VCaP (cell line): ENCODE measurements around the gene AHSG.
"Not testable (repeated sequence)": the region's sequence is repeated elsewhere in the genome, so short reads cannot be mapped to it uniquely, and the experiment has no call there.

ENCODE experiments used
- H3K27ac ChIP-seq: fragments of 450-650 bp; 2 replicates; pipeline ENCODE4 v1.5.1; 2017
- TF ChIP-seq, protein P1 (sequence below): fragments of 450-650 bp; conservative IDR thresholded peaks from 2 replicates; pipeline ENCODE4 v1.5.1; 2017; ENCODE audit warnings: mild to moderate bottlenecking, moderate library complexity

Gene AHSG

DNA sequence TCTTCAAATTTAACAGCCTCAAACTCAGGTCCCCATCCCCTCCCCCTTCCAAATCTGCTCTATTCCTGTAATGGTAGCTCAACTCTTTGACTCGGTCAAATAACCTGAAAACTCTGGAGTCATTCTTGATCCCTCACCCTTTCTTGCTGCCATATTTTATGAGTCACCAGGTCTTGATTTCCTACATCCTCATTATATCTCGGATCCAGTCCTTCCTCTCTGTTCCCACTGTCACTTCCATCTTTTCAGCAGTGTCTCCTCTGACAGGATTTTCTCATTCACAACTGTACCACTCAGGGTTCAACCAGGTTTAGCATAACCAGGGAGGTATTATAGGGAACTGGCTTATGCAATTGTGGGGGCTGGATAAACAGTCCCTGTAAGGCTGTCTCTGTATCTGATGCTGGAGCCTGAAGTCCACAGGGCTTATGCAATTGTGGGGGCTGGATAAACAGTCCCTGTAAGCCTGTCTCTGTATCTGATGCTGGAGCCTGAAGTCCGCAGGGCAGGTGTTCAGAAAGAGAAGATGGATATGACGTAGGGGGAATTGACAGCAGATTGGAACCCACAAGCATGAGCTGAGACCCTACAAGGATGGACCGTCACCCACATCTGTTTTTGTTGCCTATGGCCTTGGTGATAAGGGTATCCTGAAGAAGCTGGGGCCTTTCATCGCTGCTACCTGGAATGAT is 18.2 kb downstream of the AHSG start:
- no peak overlapping the region for H3K27ac ChIP-seq
- TF ChIP-seq, protein P1, sequence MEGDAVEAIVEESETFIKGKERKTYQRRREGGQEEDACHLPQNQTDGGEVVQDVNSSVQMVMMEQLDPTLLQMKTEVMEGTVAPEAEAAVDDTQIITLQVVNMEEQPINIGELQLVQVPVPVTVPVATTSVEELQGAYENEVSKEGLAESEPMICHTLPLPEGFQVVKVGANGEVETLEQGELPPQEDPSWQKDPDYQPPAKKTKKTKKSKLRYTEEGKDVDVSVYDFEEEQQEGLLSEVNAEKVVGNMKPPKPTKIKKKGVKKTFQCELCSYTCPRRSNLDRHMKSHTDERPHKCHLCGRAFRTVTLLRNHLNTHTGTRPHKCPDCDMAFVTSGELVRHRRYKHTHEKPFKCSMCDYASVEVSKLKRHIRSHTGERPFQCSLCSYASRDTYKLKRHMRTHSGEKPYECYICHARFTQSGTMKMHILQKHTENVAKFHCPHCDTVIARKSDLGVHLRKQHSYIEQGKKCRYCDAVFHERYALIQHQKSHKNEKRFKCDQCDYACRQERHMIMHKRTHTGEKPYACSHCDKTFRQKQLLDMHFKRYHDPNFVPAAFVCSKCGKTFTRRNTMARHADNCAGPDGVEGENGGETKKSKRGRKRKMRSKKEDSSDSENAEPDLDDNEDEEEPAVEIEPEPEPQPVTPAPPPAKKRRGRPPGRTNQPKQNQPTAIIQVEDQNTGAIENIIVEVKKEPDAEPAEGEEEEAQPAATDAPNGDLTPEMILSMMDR, result no peak

GRCh38 chr3:186633481-186633880 is 20.6 kb downstream of the AHSG start:
- H3K27ac ChIP-seq, result no peak overlapping the region
- TF ChIP-seq, protein P1, result no peak

DNA sequence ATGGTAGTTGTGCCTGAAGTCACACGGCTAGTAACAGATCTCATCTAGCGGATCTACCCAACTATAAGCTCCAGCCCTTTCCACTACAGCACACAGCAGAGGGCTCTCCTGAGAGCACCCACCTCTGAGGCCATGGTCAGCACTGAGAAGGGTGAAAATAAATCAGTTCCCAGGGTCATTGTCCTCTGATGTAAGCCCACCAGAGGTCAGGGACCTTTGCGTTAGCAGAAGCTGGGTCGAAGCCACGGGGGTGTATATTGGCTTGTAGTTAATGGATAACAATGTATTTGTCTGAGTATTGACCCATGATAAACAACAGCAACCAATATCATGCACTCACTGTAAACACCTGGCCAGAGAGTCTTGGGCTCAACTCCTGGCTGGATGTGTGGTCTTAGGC is 21.3 kb downstream of the AHSG start:
- H3K27ac ChIP-seq, result not testable (repeated sequence)

DNA sequence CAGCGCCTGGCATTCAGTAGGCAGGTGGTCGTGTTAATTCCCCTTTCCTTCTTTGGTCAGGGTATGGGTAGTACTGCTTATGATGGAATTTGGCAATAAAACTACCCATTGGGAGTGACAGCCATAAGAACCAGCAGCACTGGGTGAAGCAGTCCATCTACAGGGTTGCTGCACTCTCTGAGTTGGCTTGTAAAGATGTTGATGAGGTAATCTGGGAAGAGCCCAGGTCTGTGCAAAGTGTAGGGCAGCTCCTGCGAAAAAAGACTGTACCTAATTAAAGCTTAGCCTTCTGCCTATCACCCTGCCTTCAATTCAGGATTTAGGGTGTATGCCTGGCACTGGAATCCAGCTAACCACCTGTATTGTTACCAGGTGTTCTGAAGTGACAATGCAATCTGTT is 22.7 kb downstream of the AHSG start:
- TF ChIP-seq, protein P1, result no peak

DNA sequence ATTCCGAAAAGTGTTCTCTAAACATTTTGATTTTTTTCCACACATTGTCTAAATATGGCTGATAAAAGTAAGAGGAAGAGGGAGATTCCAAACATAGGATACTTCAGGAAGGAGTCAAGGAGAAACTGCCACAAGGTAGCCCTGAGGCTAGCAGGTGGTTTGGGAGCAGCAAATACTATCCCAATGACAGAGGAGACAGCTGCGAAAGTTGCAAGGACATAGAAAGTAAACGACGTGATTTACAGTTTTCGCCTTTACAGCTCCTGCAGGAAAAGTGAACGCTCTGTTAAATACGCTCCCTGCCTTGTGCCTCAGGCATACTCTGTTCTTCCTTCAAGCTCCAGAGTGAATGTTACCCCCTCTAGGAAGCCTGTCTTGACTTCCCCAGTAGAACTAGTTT is 23.7 kb downstream of the AHSG start:
- TF ChIP-seq, protein P1, result no peak
- H3K27ac ChIP-seq, result no peak overlapping the region

More for the DNA sequence above, 22.7 kb downstream of the AHSG start:
- H3K27ac ChIP-seq, result no peak overlapping the region

GRCh38 chr3:186637686-186638085 is 24.8 kb downstream of the AHSG start:
- no peak overlapping the region for H3K27ac ChIP-seq
- TF ChIP-seq, protein P1, result no peak

DNA sequence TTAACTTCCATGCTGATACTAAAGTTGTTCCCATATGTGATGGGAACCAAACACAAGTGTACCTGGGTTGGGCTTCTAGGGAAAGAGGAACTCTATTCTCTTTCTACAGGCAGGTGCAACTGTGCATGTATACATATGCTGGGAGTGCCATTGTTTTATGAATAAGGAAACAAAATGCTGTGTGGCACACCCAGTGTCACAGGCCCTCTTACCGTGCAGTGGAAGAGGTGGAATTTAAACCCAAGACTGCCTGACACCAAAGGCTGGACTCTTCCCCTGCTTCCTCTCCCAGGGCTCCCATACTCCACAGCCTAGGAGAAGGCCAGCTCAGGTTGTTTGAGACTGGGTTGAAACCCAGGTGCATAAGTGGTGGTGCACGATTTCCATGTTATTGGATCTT is 25.4 kb downstream of the AHSG start:
- H3K27ac ChIP-seq, result no peak overlapping the region
- TF ChIP-seq, protein P1, result no peak

- TF ChIP-seq, protein P1, result no peak
- no peak within 1 kb of the TSS for H3K27ac ChIP-seq
Measured at GRCh38 chr3:186639778-186640472, 27.1 kb downstream of the AHSG start, which contains the start of gene FETUB. Gene FETUB (plus strand): TSS chr3:186640399. CDS start chr3:186640461, 62 bp downstream.
